HepG2 (cell line): ENCODE results near the gene KRTAP1-5. TPM values are rescaled to one million over a fixed set of nuclear protein-coding genes. Genes with fewer than 3 reads are reported as not detected.

Source experiments
- ATAC-seq: fragments of 200-7000 bp; cut with Tn5 transposase; 3 replicates; pipeline ENCODE4 v1.9.1; 2020; ENCODE audit warnings: mild to moderate bottlenecking, moderate library complexity
- BruUV-seq: library from RNA; stranded (reverse); fragments of 400-500 nt; replicated peaks from 2 replicates; lab custom pipeline; 2021; lab: Mats Ljungman, UMichigan
- CTCF ChIA-PET: fragments of 300-600 bp; formaldehyde crosslinking; extraction: SDS; loops from one replicate; lab custom pipeline; 2021; ENCODE audit warnings: low total read pairs, inconsistent platforms, low intra/inter-chr PET ratio; lab: Yijun Ruan, JAX
- POLR2A ChIA-PET: fragments of 350-600 bp; sonication (Branson Sonifier 250); formaldehyde crosslinking; loops from one replicate; lab custom pipeline; 2020; ENCODE audit warnings: antibody characterized with exemption, inconsistent platforms; lab: Yijun Ruan, JAX
- DNase-seq: peaks from one replicate; pipeline ENCODE4 v3.0.0-alpha.2; 2015; ENCODE audit warnings: low spot score
- FAIRE-seq: peaks from 3 replicates; lab custom pipeline; 2011; peaks lifted over from hg19 to GRCh38; lab: Jason Lieb, UNC
- H2AFZ ChIP-seq: one replicate; pipeline ENCODE4 v1.6.1; 2011; ENCODE audit warnings: low read length, inconsistent platforms
- H3K27ac ChIP-seq: fragments of 300-600 bp; 3 replicates; pipeline ENCODE4 v1.8.0; 2011; ENCODE audit warnings: mixed run types, mild to moderate bottlenecking, mixed read lengths, low read length, inconsistent platforms; ENCODE audit not compliant: insufficient read depth; ENCODE audit errors: extremely low read length
- H3K27me3 ChIP-seq, 2 experiments: fragments of 200-600 bp in 1 of 2; 2 replicates in 1 of 2; 3 replicates in 1 of 2; pipeline versions ENCODE4 v1.6.0 to v1.8.0; 2011; ENCODE audit warnings: low read length in 2 of 2, mild to moderate bottlenecking in 2 of 2, moderate library complexity in 2 of 2, inconsistent platforms in 1 of 2; ENCODE audit not compliant: insufficient read depth in 2 of 2, control insufficient read depth in 1 of 2
- H3K36me3 ChIP-seq, 2 experiments: fragments of 200-600 bp in 1 of 2; replicated peaks in 1 of 2; 2 replicates in 1 of 2; 3 replicates in 1 of 2; pipeline versions ENCODE4 v1.5.1 to v1.8.0; 2011; ENCODE audit warnings: low read length in 2 of 2, inconsistent platforms in 1 of 2; ENCODE audit not compliant: insufficient read depth in 2 of 2, control insufficient read depth in 1 of 2
- H3K4me1 ChIP-seq: 2 replicates; pipeline ENCODE4 v1.5.1; 2012; ENCODE audit warnings: low read length, inconsistent platforms; ENCODE audit not compliant: insufficient read depth
- H3K4me2 ChIP-seq: 2 replicates; pipeline ENCODE4 v1.6.0; 2011; ENCODE audit warnings: low read depth, low read length, inconsistent platforms
- H3K4me3 ChIP-seq, 3 experiments: fragments of 200-600 bp in 1 of 3; sonication (generic), shearing (Covaris generic) in 1 of 3; replicated peaks in 1 of 3; 2 replicates each; pipeline ENCODE4 v1.5.1; 2011 to 2016; ENCODE audit warnings: low read length in 3 of 3, inconsistent platforms in 2 of 3, low read depth in 2 of 3, mild to moderate bottlenecking in 2 of 3, control low read depth in 1 of 3, mixed read lengths in 1 of 3; ENCODE audit not compliant: insufficient read depth in 1 of 3
- H3K79me2 ChIP-seq: one replicate; pipeline ENCODE4 v1.6.1; 2011; ENCODE audit warnings: low read length, inconsistent platforms; ENCODE audit not compliant: insufficient read depth
- H3K9ac ChIP-seq: 2 replicates; pipeline ENCODE4 v1.6.0; 2011; ENCODE audit warnings: mild to moderate bottlenecking, low read depth, low read length, inconsistent platforms; ENCODE audit not compliant: insufficient read depth
- H3K9me3 ChIP-seq: 2 replicates; pipeline ENCODE4 v1.5.1; 2012; ENCODE audit warnings: mild to moderate bottlenecking, low read length
- H4K20me1 ChIP-seq: 2 replicates; pipeline ENCODE4 v1.6.0; 2011; ENCODE audit warnings: inconsistent platforms, mild to moderate bottlenecking, low read length, moderate library complexity; ENCODE audit not compliant: insufficient read depth
- MED8 ChIP-seq: sonication (generic); formaldehyde crosslinking; IDR thresholded peaks from 2 replicates; pipeline ENCODE4 v1.8.1; 2023; ENCODE audit warnings: mild to moderate bottlenecking, missing genetic modification reagents; ENCODE audit not compliant: insufficient replicate concordance
- RERE ChIP-seq: IDR thresholded peaks from 2 replicates; pipeline ENCODE4 v1.6.1; 2016; ENCODE audit warnings: low read depth, missing genetic modification reagents, missing compliant biosample characterization
- TBX2 ChIP-seq: sonication (generic); formaldehyde crosslinking; IDR thresholded peaks from 2 replicates; pipeline ENCODE4 v1.5.0; 2020; ENCODE audit warnings: missing genetic modification reagents, mild to moderate bottlenecking, borderline replicate concordance
- ZNF362 ChIP-seq: sonication (generic); formaldehyde crosslinking; IDR thresholded peaks from 2 replicates; pipeline ENCODE4 v1.4.0; 2020; ENCODE audit warnings: missing genetic modification reagents, mild to moderate bottlenecking, borderline replicate concordance
- WGBS: methylation state at CpG from one replicate; pipeline ENCODE4 v1.1.6; 2017; ENCODE audit warnings: low lambda C conversion rate; 5-methylcytosine and 5-hydroxymethylcytosine counted together
- in situ Hi-C: cut with HindIII; loops from 2 replicates; pipeline ENCODE4 v1.10.0; 2017; ENCODE audit warnings: low pct_unique_long_range_greater_than_20kb; ENCODE audit not compliant: extremely low pct_ligation_motif_present
- intact Hi-C: fragments of 100-400 bp; cut with micrococcal nuclease; formaldehyde crosslinking; loops from one replicate; pipeline ENCODE4 v1.10.0; 2022; ENCODE audit not compliant: unreplicated experiment
- polyA plus RNA-seq, 8 experiments: library from polyadenylated mRNA; depleted of rRNA in 3 of 8; stranded (reverse) in 7 of 8; unstranded in 1 of 8; fragments of >200 nt; fragmentation: Illumina TruSeq in 4 of 8; extraction: Trizol in 4 of 8; gene quantifications; 2 replicates each; pipeline versions ENCODE4 v1.2.1 to v1.2.3, GENCODE V29; 2011 to 2016; ENCODE audit warnings: low read depth in 4 of 8, missing spikeins in 1 of 8, mixed read lengths in 1 of 8; ENCODE audit not compliant: insufficient read depth in 1 of 8
- total RNA-seq, 5 experiments: library from RNA; depleted of rRNA; stranded (reverse); fragments of >200 nt; fragmentation: Illumina TruSeq; extraction: Trizol; gene quantifications; 2 replicates each; pipeline ENCODE4 v1.2.3, GENCODE V29; 2016; ENCODE audit warnings: low read depth in 1 of 5

KRTAP1-5 gene
- total and polyA plus RNA-seq, 2 of the 13 experiments (the other 11 are each of a cell fraction or from before 2014, with no cell fraction given): 0.09 TPM; not detected in 1

- intact Hi-C loops: no loop called here
- no peak overlapping the region for H3K27ac ChIP-seq
- no peak overlapping the region for H3K9ac ChIP-seq
- no peak for DNase-seq
- TF ChIP-seq MED8 (CRISPR knock-in tag): no peak
- TF ChIP-seq TBX2 (CRISPR knock-in tag): no peak
- TF ChIP-seq ZNF362 (CRISPR knock-in tag): no peak
- no peak for TF ChIP-seq RERE (CRISPR knock-in tag)
- TF ChIP-seq, all 625 proteins: peak for 0
- BruUV-seq: no TSS peak
- no peak overlapping the region for H3K4me3 ChIP-seq
- ATAC-seq: no peak
- no peaks in the 10 kb centered on the region for H3K27me3 ChIP-seq
- no peak overlapping the region for H3K4me2 ChIP-seq
- ChIA-PET CTCF (no interaction called here), POLR2A (interaction anchor here (1.1 kb wide), 1 partner anchor 61 kb away, joined by 4 read pairs; no protein-coding TSS in a partner anchor)
- in situ Hi-C loops: no loop called here
- WGBS: 94% methylated on average over 3 of the region's 3 CpGs
- no peak for FAIRE-seq
- H3K79me2 ChIP-seq: no peaks in the 10 kb centered on the region
- peaks cover 36% of the 10 kb centered on the region for H3K4me1 ChIP-seq
- no peaks in the 10 kb centered on the region for H3K36me3 ChIP-seq
- no peaks in the 10 kb centered on the region for H4K20me1 ChIP-seq
- H3K9me3 ChIP-seq: no peaks in the 10 kb centered on the region; the same call in 1 of the 2 replicates
- H2AFZ ChIP-seq: peak overlapping the region; percentile 32
Observed at GRCh38 chr17:41018541-41018940, 8.5 kb downstream of the KRTAP1-5 start.
